WTC11 (cell line): ENCODE results near the gene ERBB4. TPM values are rescaled to one million over a fixed set of nuclear protein-coding genes. Genes with fewer than 3 reads are reported as not detected.

Experiments
- ATAC-seq: fragments of 200-7000 bp; cut with Tn5 transposase; 2 replicates; pipeline ENCODE4 v1.10.0; 2021; ENCODE audit warnings: mild to moderate bottlenecking, moderate library complexity
- CTCF ChIA-PET: fragments of 300-600 bp; sonication (Branson Sonifier 250); formaldehyde crosslinking; loops from one replicate; lab custom pipeline; 2021; ENCODE audit warnings: antibody characterized with exemption; lab: Charles Lee
- POLR2A ChIA-PET: fragments of 350-600 bp; sonication (Branson Sonifier 250); formaldehyde crosslinking; loops from one replicate; lab custom pipeline; 2021; ENCODE audit warnings: antibody characterized with exemption; lab: Charles Lee
- DNase-seq: peaks from one replicate; pipeline ENCODE4 v3.0.0; 2021; ENCODE audit warnings: low spot score
- H3K27ac Mint-ChIP-seq: 2 replicates; pipeline ENCODE4 v1.8.0; 2021; ENCODE audit warnings: mixed read lengths
- H3K27me3 Mint-ChIP-seq: 2 replicates; pipeline ENCODE4 v1.8.0; 2021; ENCODE audit warnings: low read depth, mild to moderate bottlenecking, moderate library complexity, mixed read lengths
- H3K36me3 Mint-ChIP-seq: 2 replicates; pipeline ENCODE4 v1.8.0; 2021; ENCODE audit warnings: mixed read lengths
- H3K4me1 Mint-ChIP-seq: 2 replicates; pipeline ENCODE4 v1.8.0; 2022; ENCODE audit warnings: mixed read lengths
- H3K4me3 Mint-ChIP-seq: 2 replicates; pipeline ENCODE4 v1.8.0; 2021; ENCODE audit warnings: mild to moderate bottlenecking, moderate library complexity, mixed read lengths
- H3K9me3 Mint-ChIP-seq: 2 replicates; pipeline ENCODE4 v1.8.0; 2021; ENCODE audit warnings: mixed read lengths
- AFF4 ChIP-seq: sonication (generic); formaldehyde crosslinking; IDR thresholded peaks from 2 replicates; pipeline ENCODE4 v1.8.1; 2023; ENCODE audit warnings: mild to moderate bottlenecking, missing genetic modification reagents, borderline replicate concordance
- AR ChIP-seq: fragments of 250-450 bp; sonication (Bioruptor Pico); IDR thresholded peaks from 2 replicates; pipeline ENCODE4 v1.9.0; 2021; ENCODE audit warnings: mild to moderate bottlenecking
- CREM ChIP-seq: sonication (generic); formaldehyde crosslinking; IDR thresholded peaks from 2 replicates; pipeline ENCODE4 v1.8.1; 2022; ENCODE audit warnings: mild to moderate bottlenecking, missing genetic modification reagents, moderate library complexity
- ETV6 ChIP-seq: sonication (generic); formaldehyde crosslinking; IDR thresholded peaks from 2 replicates; pipeline ENCODE4 v1.8.1; 2022; ENCODE audit warnings: mild to moderate bottlenecking, missing genetic modification reagents
- NR1H2 ChIP-seq: sonication (generic); formaldehyde crosslinking; IDR thresholded peaks from 2 replicates; pipeline ENCODE4 v1.9.0; 2021; ENCODE audit warnings: mild to moderate bottlenecking, moderate library complexity, missing genetic modification reagents
- SMAD4 ChIP-seq: sonication (generic); formaldehyde crosslinking; IDR thresholded peaks from 2 replicates; pipeline ENCODE4 v1.8.0; 2022; ENCODE audit warnings: mild to moderate bottlenecking, missing genetic modification reagents
- SP1 ChIP-seq: sonication (generic); formaldehyde crosslinking; conservative IDR thresholded peaks from 2 replicates; pipeline ENCODE4 v1.8.1; 2022; ENCODE audit warnings: missing genetic modification reagents
- STAT6 ChIP-seq: sonication (generic); formaldehyde crosslinking; conservative IDR thresholded peaks from 2 replicates; pipeline ENCODE4 v1.8.1; 2023; ENCODE audit warnings: mild to moderate bottlenecking, low read depth, missing genetic modification reagents, moderate library complexity
- ZNF317 ChIP-seq: sonication (generic); formaldehyde crosslinking; IDR thresholded peaks from 2 replicates; pipeline ENCODE4 v1.8.1; 2023; ENCODE audit warnings: low read depth, mild to moderate bottlenecking, moderate library complexity, missing genetic modification reagents, borderline replicate concordance
- ZNF396 ChIP-seq: fragments of 250-450 bp; sonication (Bioruptor Pico); IDR thresholded peaks from 2 replicates; pipeline ENCODE4 v1.8.0; 2021; ENCODE audit warnings: mild to moderate bottlenecking, moderate library complexity, borderline replicate concordance
- total RNA-seq: library from RNA; stranded (reverse); gene quantifications from 3 replicates; pipeline ENCODE4 v1.2.3, GENCODE V29; 2021

The ERBB4 gene
- total RNA-seq, 1 experiment from 2014 or later, result 1.6 TPM

- no peak for DNase-seq
- no peak for TF ChIP-seq ZNF396
- TF ChIP-seq ZNF317 (CRISPR knock-in tag), result no peak
- TF ChIP-seq AR (CRISPR knock-in tag), result no peak
- no peak for TF ChIP-seq NR1H2 (CRISPR knock-in tag)
- TF ChIP-seq SMAD4 (CRISPR knock-in tag), result no peak
- CTCF ChIA-PET, result no interaction called here
- ATAC-seq, result no peak
- H3K36me3 Mint-ChIP-seq, result no peaks in the 10 kb centered on the region
- no peaks in the 10 kb centered on the region for H3K4me1 Mint-ChIP-seq
- POLR2A ChIA-PET, result no interaction called here
- no peak overlapping the region for H3K27ac Mint-ChIP-seq
- no peaks in the 10 kb centered on the region for H3K27me3 Mint-ChIP-seq
- no peaks in the 10 kb centered on the region for H3K9me3 Mint-ChIP-seq
- no peak overlapping the region for H3K4me3 Mint-ChIP-seq
Measured at GRCh38 chr2:211692689-211693088, 845.9 kb downstream of the ERBB4 start.

GRCh38 chr2:211690736-211691135 is 847.9 kb downstream of the ERBB4 start:
- no peak overlapping the region for H3K27ac Mint-ChIP-seq
- ChIA-PET POLR2A (no interaction called here), CTCF (no interaction called here)
- no peaks in the 10 kb centered on the region; the same call in 1 of the 2 replicates for H3K27me3 Mint-ChIP-seq
- no peak for TF ChIP-seq NR1H2 (CRISPR knock-in tag)
- H3K9me3 Mint-ChIP-seq, result peaks cover 4% of the 10 kb centered on the region; the same call in 1 of the 2 replicates
- no peak overlapping the region for H3K4me3 Mint-ChIP-seq
- ATAC-seq (no peak), DNase-seq (no peak)
- no peaks in the 10 kb centered on the region for H3K36me3 Mint-ChIP-seq
- H3K4me1 Mint-ChIP-seq, result no peaks in the 10 kb centered on the region

- Mint-ChIP-seq H3K36me3 (peaks cover 15% of the 10 kb centered on the region), H3K27ac (no peak overlapping the region), H3K4me3 (no peak overlapping the region), H3K9me3 (peaks cover 28% of the 10 kb centered on the region), H3K4me1 (no peaks in the 10 kb centered on the region), H3K27me3 (no peaks in the 10 kb centered on the region; the same call in 1 of the 2 replicates)
- CTCF ChIA-PET, result no interaction called here
- DNase-seq (no peak), ATAC-seq (no peak)
- TF ChIP-seq CREM (CRISPR knock-in tag) (no peak), STAT6 (CRISPR knock-in tag) (no peak), SP1 (CRISPR knock-in tag) (no peak), ETV6 (CRISPR knock-in tag) (no peak), AFF4 (CRISPR knock-in tag) (no peak), ZNF317 (CRISPR knock-in tag) (no peak)
- POLR2A ChIA-PET, result no interaction called here
Measured at GRCh38 chr2:211688196-211688595, 850.4 kb downstream of the ERBB4 start.
